Measurements from ENCODE around the gene AMDHD1. TPM values are rescaled to one million over a fixed set of nuclear protein-coding genes. Genes with fewer than 3 reads are reported as not detected.

The AMDHD1 gene
- total RNA-seq, 1 donor from 2014 or later: not detected

DNA sequence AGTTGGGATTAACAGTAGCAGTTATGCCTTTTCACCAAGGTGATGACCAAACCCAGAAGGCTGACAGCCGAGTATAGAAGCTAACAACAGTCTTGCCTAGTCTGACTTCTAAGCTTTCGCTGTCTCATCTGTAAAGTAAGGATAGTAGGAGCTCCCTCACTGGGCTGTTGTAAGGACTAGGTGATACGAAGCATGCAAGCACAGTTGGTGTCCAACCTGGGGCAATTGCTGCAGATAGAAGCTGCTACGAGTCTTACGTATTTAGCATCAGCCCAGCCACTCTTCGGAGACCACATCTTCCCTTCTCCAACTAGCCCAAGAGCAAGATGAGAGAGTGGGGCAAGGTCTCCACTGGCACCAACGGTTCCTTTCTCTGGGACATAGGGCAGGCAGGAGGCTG is 47.0 kb downstream of the AMDHD1 start:
- H3K27ac Mint-ChIP-seq (ENCODE audit: unreplicated experiment): no peak overlapping the region
- H3K36me3 Mint-ChIP-seq (ENCODE audit: low read depth, unreplicated experiment): no peaks in the 10 kb centered on the region
- TF ChIP-seq, protein P1, sequence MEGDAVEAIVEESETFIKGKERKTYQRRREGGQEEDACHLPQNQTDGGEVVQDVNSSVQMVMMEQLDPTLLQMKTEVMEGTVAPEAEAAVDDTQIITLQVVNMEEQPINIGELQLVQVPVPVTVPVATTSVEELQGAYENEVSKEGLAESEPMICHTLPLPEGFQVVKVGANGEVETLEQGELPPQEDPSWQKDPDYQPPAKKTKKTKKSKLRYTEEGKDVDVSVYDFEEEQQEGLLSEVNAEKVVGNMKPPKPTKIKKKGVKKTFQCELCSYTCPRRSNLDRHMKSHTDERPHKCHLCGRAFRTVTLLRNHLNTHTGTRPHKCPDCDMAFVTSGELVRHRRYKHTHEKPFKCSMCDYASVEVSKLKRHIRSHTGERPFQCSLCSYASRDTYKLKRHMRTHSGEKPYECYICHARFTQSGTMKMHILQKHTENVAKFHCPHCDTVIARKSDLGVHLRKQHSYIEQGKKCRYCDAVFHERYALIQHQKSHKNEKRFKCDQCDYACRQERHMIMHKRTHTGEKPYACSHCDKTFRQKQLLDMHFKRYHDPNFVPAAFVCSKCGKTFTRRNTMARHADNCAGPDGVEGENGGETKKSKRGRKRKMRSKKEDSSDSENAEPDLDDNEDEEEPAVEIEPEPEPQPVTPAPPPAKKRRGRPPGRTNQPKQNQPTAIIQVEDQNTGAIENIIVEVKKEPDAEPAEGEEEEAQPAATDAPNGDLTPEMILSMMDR (IDR thresholded peaks at IDR 0.05; ENCODE audit: unreplicated experiment): no peak
- H3K9me3 Mint-ChIP-seq (ENCODE audit: unreplicated experiment): no peaks in the 10 kb centered on the region
- peaks cover 21% of the 10 kb centered on the region for H3K4me1 Mint-ChIP-seq (ENCODE audit: unreplicated experiment)
- H3K4me3 Mint-ChIP-seq (ENCODE audit: unreplicated experiment): no peak overlapping the region
- DNase-seq (ENCODE audit: low spot score): no peak
- peaks cover 1% of the 10 kb centered on the region for H3K27me3 Mint-ChIP-seq (ENCODE audit: unreplicated experiment)

GRCh38 chr12:95993907-95994306 is 50.8 kb downstream of the AMDHD1 start:
- Mint-ChIP-seq H3K36me3 (ENCODE audit: low read depth, unreplicated experiment) (peaks cover 4% of the 10 kb centered on the region), H3K27ac (ENCODE audit: unreplicated experiment) (no peak overlapping the region), H3K4me1 (ENCODE audit: unreplicated experiment) (peaks cover 19% of the 10 kb centered on the region)

DNA sequence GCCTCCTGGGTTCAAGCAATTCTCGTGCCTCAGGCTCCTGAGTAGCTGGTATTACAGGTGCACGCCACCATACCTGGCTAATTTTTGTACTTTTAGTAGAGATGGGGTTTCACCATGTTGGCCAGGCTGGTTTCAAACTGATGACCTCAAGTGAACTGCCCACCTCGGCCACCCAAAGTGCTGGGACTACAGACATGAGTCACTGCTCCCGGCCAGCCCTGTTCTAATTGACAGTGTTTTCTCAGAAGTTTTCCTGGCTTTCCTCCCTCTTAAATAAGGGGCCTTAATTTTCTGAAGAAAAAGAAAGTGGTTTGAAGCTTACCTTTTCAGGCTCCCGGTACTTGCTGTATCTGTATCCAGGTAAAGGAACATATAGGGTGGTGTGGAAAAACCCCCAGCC is 51.3 kb downstream of the AMDHD1 start:
- H3K36me3 Mint-ChIP-seq (ENCODE audit: low read depth, unreplicated experiment): peaks cover 4% of the 10 kb centered on the region
- no peak for DNase-seq (ENCODE audit: low spot score)
- no peak overlapping the region for H3K4me3 Mint-ChIP-seq (ENCODE audit: unreplicated experiment)
- H3K27ac Mint-ChIP-seq (ENCODE audit: unreplicated experiment): no peak overlapping the region
- TF ChIP-seq, protein P1 (IDR thresholded peaks at IDR 0.05; ENCODE audit: unreplicated experiment): no peak
- peaks cover 15% of the 10 kb centered on the region for H3K4me1 Mint-ChIP-seq (ENCODE audit: unreplicated experiment)
- no peaks in the 10 kb centered on the region for H3K9me3 Mint-ChIP-seq (ENCODE audit: unreplicated experiment)
- peaks cover 5% of the 10 kb centered on the region for H3K27me3 Mint-ChIP-seq (ENCODE audit: unreplicated experiment)

More at GRCh38 chr12:95993907-95994306, 50.8 kb downstream of the AMDHD1 start:
- no peaks in the 10 kb centered on the region for H3K9me3 Mint-ChIP-seq (ENCODE audit: unreplicated experiment)
- TF ChIP-seq, protein P1 (IDR thresholded peaks at IDR 0.05; ENCODE audit: unreplicated experiment): no peak
- H3K27me3 Mint-ChIP-seq (ENCODE audit: unreplicated experiment): peaks cover 5% of the 10 kb centered on the region
- DNase-seq (ENCODE audit: low spot score): no peak
- H3K4me3 Mint-ChIP-seq (ENCODE audit: unreplicated experiment): no peak overlapping the region

GRCh38 chr12:95995238-95996031 is 52.3 kb downstream of the AMDHD1 start:
- no peak overlapping the region for H3K4me3 Mint-ChIP-seq (ENCODE audit: unreplicated experiment)
- TF ChIP-seq, protein P1 (IDR thresholded peaks at IDR 0.05; ENCODE audit: unreplicated experiment): no peak
- no peaks in the 10 kb centered on the region for H3K9me3 Mint-ChIP-seq (ENCODE audit: unreplicated experiment)
- H3K4me1 Mint-ChIP-seq (ENCODE audit: unreplicated experiment): peaks cover 5% of the 10 kb centered on the region
- peaks cover 5% of the 10 kb centered on the region for H3K27me3 Mint-ChIP-seq (ENCODE audit: unreplicated experiment)
- H3K36me3 Mint-ChIP-seq (ENCODE audit: low read depth, unreplicated experiment): peaks cover 7% of the 10 kb centered on the region
- no peak for DNase-seq (ENCODE audit: low spot score)
- H3K27ac Mint-ChIP-seq (ENCODE audit: unreplicated experiment): no peak overlapping the region

GRCh38 chr12:95996034-95996658 is 53.0 kb downstream of the AMDHD1 start, which contains the start of gene HAL:
Gene HAL, minus strand, starts transcription at chr12:95996344. Its CDS starts 434 bp downstream, at chr12:95995910.
- Mint-ChIP-seq H3K36me3 (ENCODE audit: low read depth, unreplicated experiment) (peaks cover 7% of the 10 kb centered on the region), H3K27ac (ENCODE audit: unreplicated experiment) (no peak within 1 kb of the TSS), H3K9me3 (ENCODE audit: unreplicated experiment) (no peaks in the 10 kb centered on the region), H3K4me3 (ENCODE audit: unreplicated experiment) (no peak within 1 kb of the TSS), H3K4me1 (ENCODE audit: unreplicated experiment) (peaks cover 3% of the 10 kb centered on the region), H3K27me3 (ENCODE audit: unreplicated experiment) (peaks cover 3% of the 10 kb centered on the region)
- TF ChIP-seq, protein P1 (IDR thresholded peaks at IDR 0.05; ENCODE audit: unreplicated experiment): no peak
- no peak for DNase-seq (ENCODE audit: low spot score)
